Activated B cell treated with CpG ODN at 0.5 μM for 24 hours (primary cell): ENCODE results near the gene ADCY6. TPM values are rescaled to one million over a fixed set of nuclear protein-coding genes. Genes with fewer than 3 reads are reported as not detected.
A peak's percentile ranks its signal among the peaks of the same experiment; 100 is the strongest.

ENCODE experiments used
- ATAC-seq: fragments of 200-7000 bp; cut with Tn5 transposase; one replicate; pipeline ENCODE4 v1.10.0; 2021; ENCODE audit warnings: low read depth, mild to moderate bottlenecking, moderate library complexity
- CTCF ChIA-PET: fragments of 350-600 bp; sonication (Branson Sonifier 250); formaldehyde crosslinking; loops from one replicate; lab custom pipeline; 2021; ENCODE audit warnings: antibody characterized with exemption; lab: Charles Lee
- POLR2A ChIA-PET: fragments of 350-600 bp; sonication (Branson Sonifier 250); formaldehyde crosslinking; loops from one replicate; lab custom pipeline; 2021; ENCODE audit warnings: antibody characterized with exemption; lab: Charles Lee
- DNase-seq: peaks from one replicate; pipeline ENCODE4 v3.0.0; 2022
- H3K27ac Mint-ChIP-seq: one replicate; pipeline ENCODE4 v1.8.0; 2020; ENCODE audit warnings: mixed read lengths
- H3K27me3 Mint-ChIP-seq: one replicate; pipeline ENCODE4 v1.8.0; 2021; ENCODE audit warnings: mixed read lengths
- H3K36me3 Mint-ChIP-seq: one replicate; pipeline ENCODE4 v1.8.0; 2021; ENCODE audit warnings: low read depth, mixed read lengths
- H3K4me1 Mint-ChIP-seq: one replicate; pipeline ENCODE4 v1.8.0; 2021; ENCODE audit warnings: mixed read lengths
- H3K4me3 Mint-ChIP-seq: one replicate; pipeline ENCODE4 v1.8.0; 2020; ENCODE audit warnings: mild to moderate bottlenecking, mixed read lengths
- H3K9me3 Mint-ChIP-seq: one replicate; pipeline ENCODE4 v1.8.0; 2020; ENCODE audit warnings: mixed read lengths
- intact Hi-C: fragments of 100-400 bp; cut with micrococcal nuclease; formaldehyde crosslinking; loops from one replicate; pipeline ENCODE4 v1.15.1; 2024
- total RNA-seq: library from RNA; stranded (reverse); gene quantifications from 2 replicates; pipeline ENCODE4 v1.2.3, GENCODE V29; 2022
- TF ChIP-seq, protein P1 (sequence below): fragments of 200-600 bp; IDR thresholded peaks from one replicate; pipeline ENCODE4 v1.8.0; 2022; ENCODE audit warnings: antibody characterized with exemption, mild to moderate bottlenecking

ADCY6 gene
- total RNA-seq, 1 donor from 2014 or later = 0.60 TPM

DNA sequence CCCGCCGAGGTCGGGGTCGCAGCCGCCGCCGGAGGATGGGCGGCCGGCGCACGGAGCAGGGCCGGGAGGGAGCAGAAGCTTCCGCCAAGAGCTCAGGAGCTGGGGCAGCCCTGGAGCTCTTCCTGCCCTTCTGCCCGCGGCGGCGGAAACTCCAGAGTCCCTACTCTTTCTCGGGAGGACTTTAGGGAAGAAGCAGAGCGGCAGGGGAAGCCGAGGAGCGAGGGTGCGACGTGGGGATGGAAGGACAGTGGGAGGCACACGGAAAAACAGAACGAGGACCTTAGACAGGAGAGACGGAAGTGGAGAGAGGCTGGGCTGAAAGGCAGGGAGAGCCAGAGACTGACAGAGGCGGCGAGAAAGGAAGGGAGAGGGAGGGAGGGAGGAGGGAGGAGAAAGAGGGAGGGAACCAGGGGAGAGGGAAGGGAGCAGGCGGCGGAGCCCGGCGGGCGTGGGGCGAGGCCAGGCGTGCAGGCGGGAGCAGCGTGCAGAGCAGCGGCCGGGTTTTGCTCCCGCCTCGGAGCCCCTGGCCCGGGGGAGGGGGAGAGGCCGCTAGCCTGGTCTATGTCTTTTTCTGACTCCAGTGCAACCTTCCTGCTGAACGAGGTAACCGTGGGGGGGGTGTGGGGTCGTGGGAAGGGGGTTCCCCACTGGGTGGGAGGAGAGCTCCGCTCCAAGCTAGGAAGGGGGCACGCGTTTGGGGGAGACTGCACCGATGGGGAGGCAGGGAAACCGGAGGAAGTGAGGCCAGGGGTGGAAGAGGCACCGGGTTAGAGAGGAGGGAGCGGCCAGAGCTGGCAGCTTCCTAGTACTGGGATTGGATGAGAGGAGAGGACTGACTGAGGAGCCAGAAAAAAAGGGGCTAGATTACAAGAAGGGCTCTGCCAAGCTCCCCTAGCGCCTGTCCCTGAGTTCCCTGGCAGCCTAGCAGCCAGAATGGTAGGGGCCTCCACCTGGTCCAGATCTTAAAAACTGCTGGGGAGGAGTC is 26.5 kb upstream of the ADCY6 start:
- Mint-ChIP-seq H3K27me3 (peaks cover 13% of the 10 kb centered on the region), H3K27ac (no peak overlapping the region), H3K36me3 (peaks cover 3% of the 10 kb centered on the region), H3K4me1 (peaks cover 38% of the 10 kb centered on the region), H3K4me3 (peak overlapping the region; percentile 92), H3K9me3 (no peaks in the 10 kb centered on the region)
- ChIA-PET CTCF (interaction anchor here (0.7 to 1.9 kb wide), 10 partner anchors 9 to 173 kb away, joined by 3 to 8 read pairs (median 3); partner anchors contain the start of gene DDX23), POLR2A (interaction anchor here (0.6 to 1.2 kb wide), 5 partner anchors 13 to 617 kb away, joined by 3 to 7 read pairs (median 3); partner anchors contain the start of genes DDX23 and RND1)
- TF ChIP-seq, protein P1, sequence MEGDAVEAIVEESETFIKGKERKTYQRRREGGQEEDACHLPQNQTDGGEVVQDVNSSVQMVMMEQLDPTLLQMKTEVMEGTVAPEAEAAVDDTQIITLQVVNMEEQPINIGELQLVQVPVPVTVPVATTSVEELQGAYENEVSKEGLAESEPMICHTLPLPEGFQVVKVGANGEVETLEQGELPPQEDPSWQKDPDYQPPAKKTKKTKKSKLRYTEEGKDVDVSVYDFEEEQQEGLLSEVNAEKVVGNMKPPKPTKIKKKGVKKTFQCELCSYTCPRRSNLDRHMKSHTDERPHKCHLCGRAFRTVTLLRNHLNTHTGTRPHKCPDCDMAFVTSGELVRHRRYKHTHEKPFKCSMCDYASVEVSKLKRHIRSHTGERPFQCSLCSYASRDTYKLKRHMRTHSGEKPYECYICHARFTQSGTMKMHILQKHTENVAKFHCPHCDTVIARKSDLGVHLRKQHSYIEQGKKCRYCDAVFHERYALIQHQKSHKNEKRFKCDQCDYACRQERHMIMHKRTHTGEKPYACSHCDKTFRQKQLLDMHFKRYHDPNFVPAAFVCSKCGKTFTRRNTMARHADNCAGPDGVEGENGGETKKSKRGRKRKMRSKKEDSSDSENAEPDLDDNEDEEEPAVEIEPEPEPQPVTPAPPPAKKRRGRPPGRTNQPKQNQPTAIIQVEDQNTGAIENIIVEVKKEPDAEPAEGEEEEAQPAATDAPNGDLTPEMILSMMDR = no peak
- ATAC-seq = peak; percentile 23
- intact Hi-C loops = loop anchor here (2.0 kb wide), 1 partner anchor 75 kb away; no protein-coding TSS in a partner anchor
- DNase-seq = no peak

DNA sequence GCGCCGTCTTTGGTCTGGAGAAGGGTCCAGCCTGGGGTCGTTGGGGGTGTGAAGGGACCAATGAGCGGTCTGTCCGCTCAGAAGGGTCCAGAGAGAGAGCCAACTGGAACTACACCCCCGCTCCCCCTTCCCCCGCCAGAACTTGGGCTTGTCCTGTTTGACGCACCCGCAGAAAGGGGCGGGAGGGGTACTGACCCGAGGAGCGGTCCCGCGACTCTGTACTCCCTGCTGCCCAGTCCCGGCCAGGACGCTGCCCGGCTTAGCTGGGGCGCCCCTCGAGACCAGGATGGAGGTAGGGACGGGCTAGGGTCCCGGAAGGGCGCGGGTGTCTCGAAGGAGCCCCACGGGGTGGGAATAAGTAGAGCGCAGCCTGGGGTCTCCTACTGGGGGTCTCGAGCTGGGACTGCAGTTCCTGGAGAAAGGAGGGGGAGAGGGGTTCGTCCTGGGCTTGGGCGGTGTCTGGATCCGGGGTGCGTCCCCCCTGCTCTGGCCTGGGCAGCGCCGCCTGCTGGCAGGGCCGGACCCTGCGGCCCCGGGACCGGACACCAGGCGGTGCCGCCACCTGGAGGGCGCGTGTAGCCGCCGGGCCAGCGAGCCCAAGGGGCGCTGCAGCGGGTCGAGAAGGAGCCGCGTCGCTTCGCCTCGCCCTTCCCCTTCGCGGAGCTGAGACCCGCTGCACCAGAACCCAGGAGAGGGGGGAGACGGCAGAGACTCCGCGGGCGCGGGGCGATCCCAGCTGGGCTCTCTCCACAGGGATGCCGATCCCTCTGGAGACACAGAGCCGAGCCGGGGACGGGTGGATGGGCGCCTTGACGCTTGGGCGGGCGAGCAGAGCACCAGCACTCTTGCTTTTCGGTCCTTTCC is 25.6 kb upstream of the ADCY6 start:
- TF ChIP-seq, protein P1 = peak; percentile 97
- Mint-ChIP-seq H3K4me1 (peaks cover 38% of the 10 kb centered on the region), H3K27ac (peak overlapping the region; percentile 18), H3K4me3 (peak overlapping the region; percentile 92), H3K9me3 (no peaks in the 10 kb centered on the region), H3K27me3 (peaks cover 13% of the 10 kb centered on the region), H3K36me3 (peaks cover 3% of the 10 kb centered on the region)
- intact Hi-C loops = loop anchor here (2.0 kb wide), 1 partner anchor 76 kb away; no protein-coding TSS in a partner anchor
- DNase-seq = peak; percentile 88
- peak; percentile 83 for ATAC-seq
- CTCF ChIA-PET = interaction anchor here (0.7 to 1.9 kb wide), 8 partner anchors 9 to 76 kb away, joined by 3 to 8 read pairs (median 4); partner anchors contain the start of gene DDX23
- POLR2A ChIA-PET = interaction anchor here (0.6 to 1.2 kb wide), 7 partner anchors 12 to 616 kb away, joined by 3 to 7 read pairs (median 3); partner anchors contain the start of genes DDX23 and RND1

DNA sequence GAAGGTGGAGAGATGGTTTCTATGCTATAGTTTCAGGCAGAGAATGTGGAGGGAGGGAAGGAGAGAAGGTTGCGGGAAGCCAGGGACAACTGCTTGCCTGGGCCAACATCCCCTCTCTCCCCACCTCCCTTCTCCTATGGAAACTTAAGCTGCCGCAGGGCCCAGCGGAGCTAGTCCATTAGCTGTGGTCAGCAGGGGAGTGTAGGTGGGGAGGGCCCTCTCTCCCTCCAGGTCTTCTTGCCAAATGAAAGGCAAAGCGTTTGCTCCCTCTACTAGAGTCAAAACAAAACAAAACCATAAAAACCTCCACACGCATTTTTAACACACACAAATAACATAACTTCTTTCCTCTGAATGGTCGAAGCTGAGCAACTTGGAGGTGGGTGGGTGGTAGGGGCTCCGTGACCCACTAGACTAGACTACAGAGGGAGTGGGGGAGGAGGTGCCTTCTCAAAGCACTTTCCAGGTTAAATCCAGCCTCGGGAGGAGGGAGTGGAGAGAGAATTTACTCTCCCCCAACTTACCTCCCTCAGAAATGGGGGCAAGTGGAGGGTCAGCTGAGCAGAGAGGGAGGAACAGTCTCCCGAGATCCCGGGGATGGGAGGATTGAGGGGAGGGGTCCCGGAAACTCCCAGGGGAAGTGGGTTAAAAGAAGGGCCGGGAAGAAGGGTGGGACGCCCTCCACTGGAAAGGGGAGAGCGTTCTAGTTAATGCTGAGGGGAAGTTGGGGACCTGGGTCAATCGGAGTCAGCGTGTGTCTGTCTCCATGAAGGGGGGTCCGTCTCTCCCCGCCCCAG is 24.8 kb upstream of the ADCY6 start:
- no peak for ATAC-seq
- no peak for DNase-seq
- ChIA-PET CTCF (interaction anchor here (1.1 to 1.9 kb wide), 2 partner anchors 18 to 56 kb away, joined by 3 to 8 read pairs; no protein-coding TSS in a partner anchor), POLR2A (interaction anchor here (0.6 kb wide), 2 partner anchors 12 to 60 kb away, joined by 4 read pairs; no protein-coding TSS in a partner anchor)
- peaks cover 3% of the 10 kb centered on the region for H3K36me3 Mint-ChIP-seq
- TF ChIP-seq, protein P1 = no peak
- no peaks in the 10 kb centered on the region for H3K9me3 Mint-ChIP-seq
- H3K27me3 Mint-ChIP-seq = peaks cover 13% of the 10 kb centered on the region
- peak overlapping the region; percentile 92 for H3K4me3 Mint-ChIP-seq
- H3K27ac Mint-ChIP-seq = no peak overlapping the region
- peaks cover 33% of the 10 kb centered on the region for H3K4me1 Mint-ChIP-seq
- intact Hi-C loops = loop anchor here (2.0 kb wide), 1 partner anchor 77 kb away; no protein-coding TSS in a partner anchor

DNA sequence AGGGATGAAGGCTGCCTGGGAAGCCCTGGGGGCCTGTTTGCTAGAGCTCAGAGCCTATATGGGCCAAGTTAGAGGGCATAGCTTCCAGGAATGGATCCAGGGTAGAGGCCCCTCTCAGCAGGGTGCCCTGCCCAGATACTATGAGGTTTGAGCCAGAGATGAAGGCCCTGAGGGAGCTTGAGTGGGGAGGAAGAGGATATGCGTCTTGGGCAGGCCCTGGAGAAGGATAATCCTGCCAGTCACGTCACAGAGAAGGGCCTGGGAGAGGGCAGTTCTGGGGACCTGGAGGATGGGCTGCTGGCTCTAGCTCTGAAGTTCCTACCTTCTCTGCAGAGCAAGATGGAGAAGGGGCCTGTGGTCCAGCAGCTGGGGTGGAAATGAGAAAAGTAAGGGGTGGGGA is 23.5 kb upstream of the ADCY6 start:
- Mint-ChIP-seq H3K27me3 (peaks cover 11% of the 10 kb centered on the region), H3K9me3 (no peaks in the 10 kb centered on the region), H3K27ac (no peak overlapping the region), H3K4me1 (peaks cover 24% of the 10 kb centered on the region), H3K4me3 (no peak overlapping the region), H3K36me3 (peaks cover 3% of the 10 kb centered on the region)
- TF ChIP-seq, protein P1 = no peak
- POLR2A ChIA-PET = no interaction called here
- CTCF ChIA-PET = no interaction called here
- no peak for ATAC-seq
- no peak for DNase-seq
- intact Hi-C loops = no loop called here
